Neural progenitor cell (in vitro differentiated cells): ENCODE data around the gene BCAT1. TPM values are rescaled to one million over a fixed set of nuclear protein-coding genes. Genes with fewer than 3 reads are reported as not detected.
"Not testable (repeated sequence)": the region's sequence is repeated elsewhere in the genome, so short reads cannot be mapped to it uniquely, and the experiment has no call there.

ENCODE experiments used
- DNase-seq: peaks from one replicate; pipeline ENCODE4 v3.0.0-alpha.2; 2016; ENCODE audit warnings: low spot score
- H2AFZ ChIP-seq: fragments of 200-600 bp; sonication (generic); replicated peaks from 2 replicates; pipeline ENCODE4 v1.6.1; 2016; ENCODE audit warnings: antibody characterized with exemption
- H3F3A ChIP-seq: fragments of 200-600 bp; sonication (generic); 2 replicates; pipeline ENCODE4 v1.6.1; 2016; ENCODE audit warnings: antibody characterized with exemption, low read depth
- H3K27ac ChIP-seq: fragments of 200-600 bp; sonication (generic); 2 replicates; pipeline ENCODE4 v1.5.1; 2016; ENCODE audit warnings: mild to moderate bottlenecking
- H3K27me3 ChIP-seq: fragments of 200-600 bp; sonication (generic); 2 replicates; pipeline ENCODE4 v1.6.1; 2016; ENCODE audit warnings: mild to moderate bottlenecking, moderate library complexity
- H3K36me3 ChIP-seq: fragments of 200-600 bp; sonication (generic); 2 replicates; pipeline ENCODE4 v1.5.1; 2016
- H3K4me1 ChIP-seq: fragments of 200-600 bp; sonication (generic); 2 replicates; pipeline ENCODE4 v1.6.1; 2016; ENCODE audit warnings: mixed run types
- H3K4me2 ChIP-seq: fragments of 200-600 bp; sonication (generic); 2 replicates; pipeline ENCODE4 v1.6.1; 2016
- H3K4me3 ChIP-seq: fragments of 200-600 bp; sonication (generic); 2 replicates; pipeline ENCODE4 v1.5.1; 2016
- H3K79me2 ChIP-seq: fragments of 200-600 bp; sonication (generic); 2 replicates; pipeline ENCODE4 v1.6.1; 2016; ENCODE audit warnings: low read depth
- H3K9ac ChIP-seq: fragments of 200-600 bp; sonication (generic); 2 replicates; pipeline ENCODE4 v1.6.1; 2016
- H3K9me3 ChIP-seq: fragments of 200-600 bp; sonication (generic); 2 replicates; pipeline ENCODE4 v1.5.1; 2016; ENCODE audit warnings: low read depth
- H4K20me1 ChIP-seq: fragments of 200-600 bp; sonication (generic); 2 replicates; pipeline ENCODE4 v1.6.1; 2016; ENCODE audit warnings: low read depth
- H3K27ac Mint-ChIP-seq: 3 replicates; pipeline ENCODE4 v1.8.0; 2021; ENCODE audit warnings: mixed read lengths
- H3K27me3 Mint-ChIP-seq: 2 replicates; pipeline ENCODE4 v1.8.0; 2022; ENCODE audit warnings: low read depth, mild to moderate bottlenecking, inconsistent platforms, moderate library complexity, mixed read lengths; ENCODE audit not compliant: insufficient read depth
- H3K36me3 Mint-ChIP-seq: 3 replicates; pipeline ENCODE4 v1.8.0; 2021; ENCODE audit warnings: mixed read lengths
- H3K4me1 Mint-ChIP-seq: 3 replicates; pipeline ENCODE4 v1.8.0; 2021; ENCODE audit warnings: mixed read lengths
- H3K4me3 Mint-ChIP-seq: 3 replicates; pipeline ENCODE4 v1.8.0; 2021; ENCODE audit warnings: mild to moderate bottlenecking, moderate library complexity, mixed read lengths
- H3K9me3 Mint-ChIP-seq: 3 replicates; pipeline ENCODE4 v1.8.0; 2020; ENCODE audit warnings: mixed read lengths
- CTCF ChIP-seq: fragments of 200-600 bp; sonication (generic); IDR thresholded peaks from 2 replicates; pipeline ENCODE4 v1.5.1; 2017; ENCODE audit warnings: antibody characterized with exemption, mild to moderate bottlenecking
- EZH2 ChIP-seq: fragments of 200-600 bp; sonication (generic); IDR thresholded peaks from 2 replicates; pipeline ENCODE4 v1.6.1; 2017; ENCODE audit warnings: antibody characterized with exemption, mild to moderate bottlenecking, moderate library complexity
- EZH2phosphoT487 ChIP-seq: fragments of 200-600 bp; sonication (generic); IDR thresholded peaks from 2 replicates; pipeline ENCODE4 v1.6.1; 2017; ENCODE audit warnings: antibody characterized with exemption
- total RNA-seq: library from RNA; depleted of rRNA; stranded (reverse); fragments of >200 nt; gene quantifications from 2 replicates; pipeline ENCODE4 v1.2.3, GENCODE V29; 2015; ENCODE audit warnings: low replicate concordance

The BCAT1 gene
- total RNA-seq, 1 donor from 2014 or later, result 287 TPM

- Histone ChIP-seq H3K79me2 (no peaks in the 10 kb centered on the region), H3K4me1 (no peaks in the 10 kb centered on the region), H3K9me3 (no peaks in the 10 kb centered on the region), H3K27ac (no peak overlapping the region), H3K27me3 (no peaks in the 10 kb centered on the region), H3F3A (no peaks in the 10 kb centered on the region), H2AFZ (peak overlapping the region; percentile 54), H3K9ac (no peak overlapping the region), H3K4me2 (no peak overlapping the region), H3K4me3 (no peak overlapping the region), H3K36me3 (no peaks in the 10 kb centered on the region), H4K20me1 (no peaks in the 10 kb centered on the region)
- H3K9me3 Mint-ChIP-seq, result peaks cover 9% of the 10 kb centered on the region
- no peaks in the 10 kb centered on the region for H3K4me1 Mint-ChIP-seq
- peak; percentile 61 for DNase-seq
- H3K4me3 Mint-ChIP-seq, result no peak overlapping the region
- peaks cover 5% of the 10 kb centered on the region for H3K27me3 Mint-ChIP-seq
- peak; percentile 66 for TF ChIP-seq CTCF
- no peak for TF ChIP-seq EZH2
- H3K36me3 Mint-ChIP-seq, result no peaks in the 10 kb centered on the region
- H3K27ac Mint-ChIP-seq, result no peak overlapping the region
Observed at GRCh38 chr12:24960222-24960855, 11.4 kb upstream of the BCAT1 start.

DNA sequence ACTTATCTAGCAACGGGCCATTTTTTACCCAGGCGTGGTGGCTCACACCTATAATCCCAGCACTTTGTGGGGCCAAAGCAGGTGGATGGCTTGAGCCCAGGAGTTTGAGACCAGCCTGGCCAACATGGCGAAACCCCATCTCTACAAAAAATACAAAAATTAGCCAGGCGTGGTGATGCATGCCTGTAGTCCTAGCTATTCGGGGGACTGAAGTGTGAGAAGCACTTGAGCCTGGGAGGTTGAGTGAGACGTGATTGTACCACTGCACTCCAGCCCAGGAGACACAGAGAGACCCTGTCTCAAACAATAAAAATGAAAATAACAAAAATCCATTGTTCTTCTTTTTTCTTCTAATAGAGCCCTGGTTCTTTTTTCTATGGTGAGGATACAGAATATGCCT, 7.5 kb upstream of the BCAT1 start:
- not testable (repeated sequence) for H3K36me3 ChIP-seq, H3K9ac ChIP-seq, H3K9me3 ChIP-seq, DNase-seq, H2AFZ ChIP-seq, H3K4me3 ChIP-seq, H3K27me3 ChIP-seq, H3K36me3 Mint-ChIP-seq, H3K4me3 Mint-ChIP-seq, H3K27ac ChIP-seq, H3K4me2 ChIP-seq, H3K79me2 ChIP-seq, H3K27ac Mint-ChIP-seq, H3K27me3 Mint-ChIP-seq, H3K9me3 Mint-ChIP-seq, H3F3A ChIP-seq, H4K20me1 ChIP-seq
- H3K4me1 ChIP-seq, result peaks cover 19% of the 10 kb centered on the region
- H3K4me1 Mint-ChIP-seq, result peaks cover 20% of the 10 kb centered on the region

- Histone ChIP-seq H3K9ac (no peak overlapping the region), H3K9me3 (no peaks in the 10 kb centered on the region), H3K27ac (no peak overlapping the region), H3K4me2 (no peak overlapping the region), H4K20me1 (no peaks in the 10 kb centered on the region), H3F3A (peaks cover 11% of the 10 kb centered on the region), H3K36me3 (no peaks in the 10 kb centered on the region), H3K79me2 (no peaks in the 10 kb centered on the region), H3K4me3 (no peak overlapping the region), H3K4me1 (peaks cover 19% of the 10 kb centered on the region), H2AFZ (no peak overlapping the region), H3K27me3 (no peaks in the 10 kb centered on the region)
- Mint-ChIP-seq H3K36me3 (no peaks in the 10 kb centered on the region), H3K27ac (no peak overlapping the region), H3K9me3 (no peaks in the 10 kb centered on the region), H3K4me1 (peaks cover 21% of the 10 kb centered on the region), H3K27me3 (peaks cover 8% of the 10 kb centered on the region), H3K4me3 (no peak overlapping the region)
- TF ChIP-seq EZH2phosphoT487 (no peak), CTCF (no peak), EZH2 (no peak)
- no peak for DNase-seq
Observed at GRCh38 chr12:24955853-24956252, 7.0 kb upstream of the BCAT1 start.

DNA sequence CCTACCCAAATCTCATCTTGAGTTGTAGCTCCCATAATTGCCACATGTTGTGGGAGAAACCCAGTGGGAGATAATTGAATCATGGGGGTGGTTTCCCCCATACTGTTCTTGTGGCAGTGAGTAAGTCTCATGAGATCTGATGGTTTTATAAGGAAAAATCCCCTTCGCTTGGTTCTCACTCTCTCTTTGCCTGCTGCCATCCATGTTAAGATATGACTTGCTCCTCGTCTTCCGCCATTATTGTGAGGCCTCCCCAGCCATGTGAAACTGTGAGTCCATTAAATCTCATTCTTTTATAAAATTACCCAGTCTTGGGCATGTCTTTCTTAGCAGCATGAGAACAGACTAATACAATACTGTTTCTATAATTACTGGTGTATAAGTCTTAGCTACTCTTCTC, 6.5 kb upstream of the BCAT1 start:
- Mint-ChIP-seq H3K27ac (no peak overlapping the region), H3K4me3 (no peak overlapping the region), H3K4me1 (peaks cover 26% of the 10 kb centered on the region), H3K27me3 (peaks cover 8% of the 10 kb centered on the region), H3K36me3 (no peaks in the 10 kb centered on the region), H3K9me3 (no peaks in the 10 kb centered on the region)
- Histone ChIP-seq H3K4me1 (peaks cover 19% of the 10 kb centered on the region), H4K20me1 (no peaks in the 10 kb centered on the region), H3K9me3 (no peaks in the 10 kb centered on the region), H3K27me3 (no peaks in the 10 kb centered on the region), H3F3A (peaks cover 15% of the 10 kb centered on the region), H2AFZ (no peak overlapping the region), H3K79me2 (no peaks in the 10 kb centered on the region), H3K4me2 (no peak overlapping the region), H3K9ac (no peak overlapping the region), H3K36me3 (no peaks in the 10 kb centered on the region), H3K27ac (no peak overlapping the region), H3K4me3 (no peak overlapping the region)
- no peak for DNase-seq
- TF ChIP-seq EZH2phosphoT487 (no peak), EZH2 (no peak), CTCF (no peak)
